ENCODE measurements around the gene NEDD4. TPM values are rescaled to one million over a fixed set of nuclear protein-coding genes. Genes with fewer than 3 reads are reported as not detected.

Gene NEDD4
- polyA plus RNA-seq, 1 donor from 2014 or later: 1.6 TPM

GRCh38 chr15:55981582-55982249, 11.7 kb downstream of the NEDD4 start:
- Histone ChIP-seq H3K9me3 (ENCODE audit: low read length) (no peaks in the 10 kb centered on the region), H3K9ac (ENCODE audit: low read length) (no peak overlapping the region), H4K20me1 (ENCODE audit: insufficient read depth) (no peaks in the 10 kb centered on the region), H3K27ac (ENCODE audit: low read length) (no peak overlapping the region), H3K9me2 (ENCODE audit: insufficient read depth, low read length) (no peaks in the 10 kb centered on the region), H3F3A (ENCODE audit: insufficient read depth, low read length, poor library complexity, severe bottlenecking) (no peaks in the 10 kb centered on the region), H3K4me3 (ENCODE audit: low read length) (no peak overlapping the region), H3K27me3 (ENCODE audit: insufficient read depth, low read depth, low read length) (no peaks in the 10 kb centered on the region), H3K4me2 (ENCODE audit: low read length) (no peak overlapping the region), H3K79me2 (replicated peaks; ENCODE audit: insufficient read depth, low read length) (no peaks in the 10 kb centered on the region), H2AFZ (ENCODE audit: low read depth, low read length) (no peak overlapping the region), H3K36me3 (ENCODE audit: insufficient read depth, low read length) (no peaks in the 10 kb centered on the region)
- TF ChIP-seq EZH2 (IDR thresholded peaks at IDR 0.05; ENCODE audit: borderline replicate concordance, insufficient read depth, low read length, poor library complexity, severe bottlenecking) (no peak), EP300 (conservative IDR thresholded peaks at IDR 0.05; ENCODE audit: poor library complexity, severe bottlenecking) (no peak), MXI1 (conservative IDR thresholded peaks at IDR 0.05; ENCODE audit: poor library complexity, severe bottlenecking) (no peak), REST (IDR thresholded peaks at IDR 0.05; ENCODE audit: borderline replicate concordance) (no peak), POLR2AphosphoS5 (IDR thresholded peaks at IDR 0.05) (no peak), SMC3 (conservative IDR thresholded peaks at IDR 0.05; ENCODE audit: poor library complexity) (no peak), TAF1 (IDR thresholded peaks at IDR 0.05; ENCODE audit: low read depth) (no peak), RAD21 (conservative IDR thresholded peaks at IDR 0.05) (no peak), CTCF (IDR thresholded peaks at IDR 0.05; ENCODE audit: poor library complexity, severe bottlenecking) (no peak)

GRCh38 chr15:55980511-55980910, 12.9 kb downstream of the NEDD4 start:
- Histone ChIP-seq H4K20me1 (ENCODE audit: insufficient read depth) (no peaks in the 10 kb centered on the region), H3K27me3 (ENCODE audit: insufficient read depth, low read depth, low read length) (no peaks in the 10 kb centered on the region), H2AFZ (ENCODE audit: low read depth, low read length) (no peak overlapping the region), H3K36me3 (ENCODE audit: insufficient read depth, low read length) (no peaks in the 10 kb centered on the region), H3K9ac (ENCODE audit: low read length) (no peak overlapping the region), H3K27ac (ENCODE audit: low read length) (no peak overlapping the region), H3K9me3 (ENCODE audit: low read length) (no peaks in the 10 kb centered on the region), H3K9me2 (ENCODE audit: insufficient read depth, low read length) (no peaks in the 10 kb centered on the region), H3K4me3 (ENCODE audit: low read length) (no peak overlapping the region), H3K4me2 (ENCODE audit: low read length) (no peak overlapping the region), H3F3A (ENCODE audit: insufficient read depth, low read length, poor library complexity, severe bottlenecking) (no peaks in the 10 kb centered on the region), H3K79me2 (replicated peaks; ENCODE audit: insufficient read depth, low read length) (no peaks in the 10 kb centered on the region)
- no peak for TF ChIP-seq EZH2 (IDR thresholded peaks at IDR 0.05; ENCODE audit: borderline replicate concordance, insufficient read depth, low read length, poor library complexity, severe bottlenecking)

Data from neural cell (in vitro differentiated cells).